Parathyroid adenoma (tissue), 2 donors: Measurements from ENCODE around the gene P2RX5.
A peak's percentile ranks its signal among the peaks of the same experiment; 100 is the strongest.

Experiments
- H2AFZ ChIP-seq: fragments of 300-600 bp; sonication (generic); one replicate; pipeline ENCODE4 v1.7.0; 2017; ENCODE audit warnings: antibody characterized with exemption, mild to moderate bottlenecking
- H3K27ac ChIP-seq: fragments of 300-600 bp; sonication (generic); one replicate; pipeline ENCODE4 v1.7.0; 2017
- H3K27me3 ChIP-seq: fragments of 300-600 bp; sonication (generic); one replicate; pipeline ENCODE4 v1.7.0; 2017; ENCODE audit warnings: low read length; ENCODE audit not compliant: control insufficient read depth, insufficient read depth
- H3K36me3 ChIP-seq: fragments of 300-600 bp; sonication (generic); one replicate; pipeline ENCODE4 v1.7.0; 2017; ENCODE audit warnings: low read length; ENCODE audit not compliant: control insufficient read depth, insufficient read depth
- H3K4me1 ChIP-seq: fragments of 300-600 bp; sonication (generic); one replicate; pipeline ENCODE4 v1.7.0; 2017; ENCODE audit warnings: control low read depth
- H3K4me2 ChIP-seq: fragments of 300-600 bp; sonication (generic); one replicate; pipeline ENCODE4 v1.7.0; 2017; ENCODE audit warnings: low read length
- H3K4me3 ChIP-seq: fragments of 300-600 bp; sonication (generic); one replicate; pipeline ENCODE4 v1.7.0; 2017; ENCODE audit warnings: low read depth, low read length
- H3K79me2 ChIP-seq: fragments of 300-600 bp; sonication (generic); one replicate; pipeline ENCODE4 v1.7.0; 2017; ENCODE audit warnings: control low read depth
- H3K9ac ChIP-seq: fragments of 300-600 bp; sonication (generic); one replicate; pipeline ENCODE4 v1.7.0; 2017; ENCODE audit warnings: mild to moderate bottlenecking
- H3K9me3 ChIP-seq: fragments of 300-600 bp; sonication (generic); one replicate; pipeline ENCODE4 v1.7.0; 2017; ENCODE audit warnings: low read length; ENCODE audit not compliant: control insufficient read depth
- CTCF ChIP-seq: fragments of 300-600 bp; sonication (generic); IDR thresholded peaks from one replicate; pipeline ENCODE4 v1.7.0; 2017; ENCODE audit warnings: antibody characterized with exemption, mild to moderate bottlenecking
- donor health status: primary hyperparathyroidism.

The P2RX5 gene

GRCh38 chr17:3627769-3628167, 68.2 kb downstream of the P2RX5 start:
- no peaks in the 10 kb centered on the region for H3K79me2 ChIP-seq
- no peak overlapping the region for H3K4me2 ChIP-seq
- no peaks in the 10 kb centered on the region for H3K36me3 ChIP-seq
- H3K27ac ChIP-seq = peak overlapping the region; percentile 27
- H3K4me3 ChIP-seq = no peak overlapping the region
- H3K27me3 ChIP-seq = no peaks in the 10 kb centered on the region
- H3K9ac ChIP-seq = no peak overlapping the region
- no peak overlapping the region for H2AFZ ChIP-seq
- H3K9me3 ChIP-seq = no peaks in the 10 kb centered on the region
- no peak for TF ChIP-seq CTCF
- H3K4me1 ChIP-seq = peaks cover 4% of the 10 kb centered on the region

- no peaks in the 10 kb centered on the region for H3K79me2 ChIP-seq
- no peak for TF ChIP-seq CTCF
- no peak overlapping the region for H3K4me3 ChIP-seq
- peaks cover 4% of the 10 kb centered on the region for H3K4me1 ChIP-seq
- no peaks in the 10 kb centered on the region for H3K36me3 ChIP-seq
- H3K27ac ChIP-seq = peak overlapping the region; percentile 51
- no peak overlapping the region for H3K4me2 ChIP-seq
- no peaks in the 10 kb centered on the region for H3K9me3 ChIP-seq
- H3K9ac ChIP-seq = no peak overlapping the region
- no peak overlapping the region for H2AFZ ChIP-seq
- no peaks in the 10 kb centered on the region for H3K27me3 ChIP-seq
Observed at GRCh38 chr17:3626831-3627768, 68.9 kb downstream of the P2RX5 start.
